Measurements from ENCODE around the gene GRIK3. TPM values are rescaled to one million over a fixed set of nuclear protein-coding genes. Genes with fewer than 3 reads are reported as not detected.

GRIK3 gene
- total RNA-seq, 1 donor from 2014 or later: not detected

GRCh38 chr1:37018510-37018909, 15.8 kb downstream of the GRIK3 start:
- no peaks in the 10 kb centered on the region for H3K27me3 Mint-ChIP-seq (ENCODE audit: unreplicated experiment)
- no peak for DNase-seq (ENCODE audit: extremely low spot score, unreplicated experiment)
- no peaks in the 10 kb centered on the region for H3K4me1 Mint-ChIP-seq (ENCODE audit: unreplicated experiment)
- TF ChIP-seq, protein P1, sequence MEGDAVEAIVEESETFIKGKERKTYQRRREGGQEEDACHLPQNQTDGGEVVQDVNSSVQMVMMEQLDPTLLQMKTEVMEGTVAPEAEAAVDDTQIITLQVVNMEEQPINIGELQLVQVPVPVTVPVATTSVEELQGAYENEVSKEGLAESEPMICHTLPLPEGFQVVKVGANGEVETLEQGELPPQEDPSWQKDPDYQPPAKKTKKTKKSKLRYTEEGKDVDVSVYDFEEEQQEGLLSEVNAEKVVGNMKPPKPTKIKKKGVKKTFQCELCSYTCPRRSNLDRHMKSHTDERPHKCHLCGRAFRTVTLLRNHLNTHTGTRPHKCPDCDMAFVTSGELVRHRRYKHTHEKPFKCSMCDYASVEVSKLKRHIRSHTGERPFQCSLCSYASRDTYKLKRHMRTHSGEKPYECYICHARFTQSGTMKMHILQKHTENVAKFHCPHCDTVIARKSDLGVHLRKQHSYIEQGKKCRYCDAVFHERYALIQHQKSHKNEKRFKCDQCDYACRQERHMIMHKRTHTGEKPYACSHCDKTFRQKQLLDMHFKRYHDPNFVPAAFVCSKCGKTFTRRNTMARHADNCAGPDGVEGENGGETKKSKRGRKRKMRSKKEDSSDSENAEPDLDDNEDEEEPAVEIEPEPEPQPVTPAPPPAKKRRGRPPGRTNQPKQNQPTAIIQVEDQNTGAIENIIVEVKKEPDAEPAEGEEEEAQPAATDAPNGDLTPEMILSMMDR (IDR thresholded peaks at IDR 0.05): no peak
- H3K4me3 Mint-ChIP-seq (ENCODE audit: unreplicated experiment): no peak overlapping the region
- H3K27ac Mint-ChIP-seq (ENCODE audit: unreplicated experiment): no peak overlapping the region
- no peaks in the 10 kb centered on the region for H3K36me3 Mint-ChIP-seq (ENCODE audit: unreplicated experiment)
- no peaks in the 10 kb centered on the region for H3K9me3 Mint-ChIP-seq (ENCODE audit: unreplicated experiment)

DNA sequence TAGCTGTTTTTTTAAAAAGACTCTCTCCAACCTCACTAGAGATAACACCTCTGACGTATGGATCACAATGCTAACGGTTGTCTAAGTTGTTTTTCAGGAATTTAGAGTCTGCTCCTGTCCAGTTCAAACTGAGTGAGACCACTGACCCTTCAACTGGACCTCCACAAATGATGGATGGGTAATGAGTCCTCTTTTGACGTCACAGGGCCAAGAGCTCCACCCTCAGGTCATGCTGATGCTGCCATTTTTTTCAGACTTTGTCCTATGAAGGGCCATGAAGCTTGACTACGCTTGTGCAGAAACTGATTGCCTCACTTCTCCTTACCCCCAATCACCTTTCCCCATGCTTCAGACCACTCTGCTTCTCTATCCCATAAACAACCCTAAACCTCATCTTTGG, 16.6 kb downstream of the GRIK3 start:
- no peak overlapping the region for H3K4me3 Mint-ChIP-seq (ENCODE audit: unreplicated experiment)
- H3K36me3 Mint-ChIP-seq (ENCODE audit: unreplicated experiment): no peaks in the 10 kb centered on the region
- no peaks in the 10 kb centered on the region for H3K27me3 Mint-ChIP-seq (ENCODE audit: unreplicated experiment)
- no peaks in the 10 kb centered on the region for H3K4me1 Mint-ChIP-seq (ENCODE audit: unreplicated experiment)
- TF ChIP-seq, protein P1 (IDR thresholded peaks at IDR 0.05): no peak
- no peak overlapping the region for H3K27ac Mint-ChIP-seq (ENCODE audit: unreplicated experiment)
- DNase-seq (ENCODE audit: extremely low spot score, unreplicated experiment): no peak
- no peaks in the 10 kb centered on the region for H3K9me3 Mint-ChIP-seq (ENCODE audit: unreplicated experiment)

GRCh38 chr1:37016121-37016520, 18.2 kb downstream of the GRIK3 start:
- no peak overlapping the region for H3K4me3 Mint-ChIP-seq (ENCODE audit: unreplicated experiment)
- H3K9me3 Mint-ChIP-seq (ENCODE audit: unreplicated experiment): no peaks in the 10 kb centered on the region
- no peak for DNase-seq (ENCODE audit: extremely low spot score, unreplicated experiment)
- no peaks in the 10 kb centered on the region for H3K36me3 Mint-ChIP-seq (ENCODE audit: unreplicated experiment)
- no peaks in the 10 kb centered on the region for H3K4me1 Mint-ChIP-seq (ENCODE audit: unreplicated experiment)
- no peaks in the 10 kb centered on the region for H3K27me3 Mint-ChIP-seq (ENCODE audit: unreplicated experiment)
- TF ChIP-seq, protein P1 (IDR thresholded peaks at IDR 0.05): no peak
- H3K27ac Mint-ChIP-seq (ENCODE audit: unreplicated experiment): no peak overlapping the region

DNA sequence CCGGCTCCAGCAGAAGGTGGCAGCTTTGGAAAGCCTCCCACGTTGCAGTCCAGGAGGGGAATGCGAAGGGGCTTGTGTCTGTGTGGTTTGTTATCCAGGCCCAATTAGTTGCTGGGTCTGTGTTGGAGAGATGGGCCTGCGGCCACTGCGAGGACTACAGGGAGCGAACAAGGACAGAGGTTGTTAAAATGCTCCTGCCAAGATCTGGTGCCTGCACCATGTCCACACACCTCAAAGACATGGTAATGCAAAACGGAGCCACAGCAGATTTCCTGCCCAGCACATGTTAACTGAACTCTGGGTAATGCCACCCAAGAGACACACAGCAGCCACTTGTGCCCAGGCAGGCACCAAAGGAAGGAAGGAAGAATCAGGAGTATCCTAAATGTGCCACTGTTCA, 18.6 kb downstream of the GRIK3 start:
- Mint-ChIP-seq H3K4me3 (ENCODE audit: unreplicated experiment) (no peak overlapping the region), H3K4me1 (ENCODE audit: unreplicated experiment) (no peaks in the 10 kb centered on the region), H3K36me3 (ENCODE audit: unreplicated experiment) (no peaks in the 10 kb centered on the region), H3K27ac (ENCODE audit: unreplicated experiment) (no peak overlapping the region), H3K9me3 (ENCODE audit: unreplicated experiment) (no peaks in the 10 kb centered on the region), H3K27me3 (ENCODE audit: unreplicated experiment) (no peaks in the 10 kb centered on the region)
- DNase-seq (ENCODE audit: extremely low spot score, unreplicated experiment): no peak
- TF ChIP-seq, protein P1 (IDR thresholded peaks at IDR 0.05): no peak

GRCh38 chr1:37012226-37012625, 22.1 kb downstream of the GRIK3 start:
- Mint-ChIP-seq H3K27ac (ENCODE audit: unreplicated experiment) (no peak overlapping the region), H3K9me3 (ENCODE audit: unreplicated experiment) (no peaks in the 10 kb centered on the region), H3K36me3 (ENCODE audit: unreplicated experiment) (no peaks in the 10 kb centered on the region), H3K27me3 (ENCODE audit: unreplicated experiment) (no peaks in the 10 kb centered on the region), H3K4me1 (ENCODE audit: unreplicated experiment) (no peaks in the 10 kb centered on the region), H3K4me3 (ENCODE audit: unreplicated experiment) (no peak overlapping the region)
- TF ChIP-seq, protein P1 (IDR thresholded peaks at IDR 0.05): no peak
- no peak for DNase-seq (ENCODE audit: extremely low spot score, unreplicated experiment)
